ENCODE data around the gene TRPC4AP.

DNA sequence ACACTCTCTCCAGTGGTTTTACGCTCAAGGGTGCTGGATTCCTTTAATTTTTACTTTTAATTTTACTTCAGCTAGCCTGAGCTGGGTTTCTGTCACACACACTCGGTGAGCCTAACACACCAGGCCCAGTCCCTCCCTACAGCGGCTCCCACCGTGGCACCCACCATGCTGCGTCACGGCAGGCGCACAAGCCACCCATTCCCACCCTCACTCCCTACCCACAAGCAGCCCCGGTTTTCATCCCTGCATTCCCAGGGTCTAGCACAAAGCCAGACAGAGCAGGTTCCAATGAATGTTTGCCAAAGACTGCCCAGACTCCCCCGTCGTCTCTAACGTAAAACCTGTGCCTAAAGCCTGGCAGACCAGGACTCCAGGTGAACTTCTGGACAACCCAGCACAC lies 86.6 kb downstream of the TRPC4AP start:
- TF ChIP-seq TAF1 (IDR thresholded peaks at IDR 0.05; ENCODE audit: borderline replicate concordance, insufficient read depth, low read length) (no peak), POLR2AphosphoS5 (IDR thresholded peaks at IDR 0.05; ENCODE audit: low read depth, low read length) (no peak), FOXP2 (optimal IDR thresholded peaks at IDR 0.05; ENCODE audit: borderline replicate concordance, extremely low read depth, extremely low read length, insufficient read depth) (no peak)
- TF ChIP-seq, protein P1, sequence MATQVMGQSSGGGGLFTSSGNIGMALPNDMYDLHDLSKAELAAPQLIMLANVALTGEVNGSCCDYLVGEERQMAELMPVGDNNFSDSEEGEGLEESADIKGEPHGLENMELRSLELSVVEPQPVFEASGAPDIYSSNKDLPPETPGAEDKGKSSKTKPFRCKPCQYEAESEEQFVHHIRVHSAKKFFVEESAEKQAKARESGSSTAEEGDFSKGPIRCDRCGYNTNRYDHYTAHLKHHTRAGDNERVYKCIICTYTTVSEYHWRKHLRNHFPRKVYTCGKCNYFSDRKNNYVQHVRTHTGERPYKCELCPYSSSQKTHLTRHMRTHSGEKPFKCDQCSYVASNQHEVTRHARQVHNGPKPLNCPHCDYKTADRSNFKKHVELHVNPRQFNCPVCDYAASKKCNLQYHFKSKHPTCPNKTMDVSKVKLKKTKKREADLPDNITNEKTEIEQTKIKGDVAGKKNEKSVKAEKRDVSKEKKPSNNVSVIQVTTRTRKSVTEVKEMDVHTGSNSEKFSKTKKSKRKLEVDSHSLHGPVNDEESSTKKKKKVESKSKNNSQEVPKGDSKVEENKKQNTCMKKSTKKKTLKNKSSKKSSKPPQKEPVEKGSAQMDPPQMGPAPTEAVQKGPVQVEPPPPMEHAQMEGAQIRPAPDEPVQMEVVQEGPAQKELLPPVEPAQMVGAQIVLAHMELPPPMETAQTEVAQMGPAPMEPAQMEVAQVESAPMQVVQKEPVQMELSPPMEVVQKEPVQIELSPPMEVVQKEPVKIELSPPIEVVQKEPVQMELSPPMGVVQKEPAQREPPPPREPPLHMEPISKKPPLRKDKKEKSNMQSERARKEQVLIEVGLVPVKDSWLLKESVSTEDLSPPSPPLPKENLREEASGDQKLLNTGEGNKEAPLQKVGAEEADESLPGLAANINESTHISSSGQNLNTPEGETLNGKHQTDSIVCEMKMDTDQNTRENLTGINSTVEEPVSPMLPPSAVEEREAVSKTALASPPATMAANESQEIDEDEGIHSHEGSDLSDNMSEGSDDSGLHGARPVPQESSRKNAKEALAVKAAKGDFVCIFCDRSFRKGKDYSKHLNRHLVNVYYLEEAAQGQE (IDR thresholded peaks at IDR 0.05; ENCODE audit: insufficient read depth in 1 of 2, low read depth in 2 of 2, low read length in 2 of 2), result no peak

Measured in PFSK-1 (cell line).